ENCODE data around the gene EIF6. TPM values are rescaled to one million over a fixed set of nuclear protein-coding genes. Genes with fewer than 3 reads are reported as not detected.

EIF6 gene
- total RNA-seq, 3 donors from 2014 or later = 105 to 206 (median 182) TPM

DNA sequence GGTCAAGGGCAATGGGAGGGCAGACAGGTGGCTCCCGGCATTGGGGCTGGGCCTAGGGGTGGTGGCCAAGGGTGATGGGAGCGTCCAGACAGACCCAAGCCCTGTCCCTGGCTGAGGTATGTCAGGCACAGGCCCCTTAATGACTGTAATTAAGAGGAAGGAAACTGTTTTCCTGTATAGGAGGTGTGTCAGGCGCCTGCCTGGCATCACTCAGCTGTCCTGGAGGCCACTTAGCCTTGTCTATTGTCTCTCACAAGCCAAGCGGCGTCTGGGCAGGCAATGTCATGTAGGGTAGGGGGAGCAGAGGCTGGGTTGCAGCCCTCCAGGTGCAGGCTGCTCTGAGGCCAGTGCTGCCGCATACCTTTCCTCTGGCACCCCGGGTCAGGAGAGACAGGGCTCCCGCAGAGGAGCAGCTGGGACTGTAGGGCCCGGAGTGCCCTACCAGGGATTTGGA lies 11.6 kb upstream of the EIF6 start:
- no peaks in the 10 kb centered on the region for H3K9me3 ChIP-seq
- H3K4me3 ChIP-seq = no peak overlapping the region
- TF ChIP-seq, protein P1, sequence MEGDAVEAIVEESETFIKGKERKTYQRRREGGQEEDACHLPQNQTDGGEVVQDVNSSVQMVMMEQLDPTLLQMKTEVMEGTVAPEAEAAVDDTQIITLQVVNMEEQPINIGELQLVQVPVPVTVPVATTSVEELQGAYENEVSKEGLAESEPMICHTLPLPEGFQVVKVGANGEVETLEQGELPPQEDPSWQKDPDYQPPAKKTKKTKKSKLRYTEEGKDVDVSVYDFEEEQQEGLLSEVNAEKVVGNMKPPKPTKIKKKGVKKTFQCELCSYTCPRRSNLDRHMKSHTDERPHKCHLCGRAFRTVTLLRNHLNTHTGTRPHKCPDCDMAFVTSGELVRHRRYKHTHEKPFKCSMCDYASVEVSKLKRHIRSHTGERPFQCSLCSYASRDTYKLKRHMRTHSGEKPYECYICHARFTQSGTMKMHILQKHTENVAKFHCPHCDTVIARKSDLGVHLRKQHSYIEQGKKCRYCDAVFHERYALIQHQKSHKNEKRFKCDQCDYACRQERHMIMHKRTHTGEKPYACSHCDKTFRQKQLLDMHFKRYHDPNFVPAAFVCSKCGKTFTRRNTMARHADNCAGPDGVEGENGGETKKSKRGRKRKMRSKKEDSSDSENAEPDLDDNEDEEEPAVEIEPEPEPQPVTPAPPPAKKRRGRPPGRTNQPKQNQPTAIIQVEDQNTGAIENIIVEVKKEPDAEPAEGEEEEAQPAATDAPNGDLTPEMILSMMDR (IDR thresholded peaks at IDR 0.05) = no peak
- H3K36me3 ChIP-seq (ENCODE audit: low read depth) = no peaks in the 10 kb centered on the region
- no peaks in the 10 kb centered on the region for H3K4me1 ChIP-seq (ENCODE audit: low read depth)
- DNase-seq (peak in 1 of 3 donors; percentile 35), ATAC-seq (peak; percentile 15)
- intact Hi-C loops (cut with DNase I, micrococcal nuclease) = no loop called here

DNA sequence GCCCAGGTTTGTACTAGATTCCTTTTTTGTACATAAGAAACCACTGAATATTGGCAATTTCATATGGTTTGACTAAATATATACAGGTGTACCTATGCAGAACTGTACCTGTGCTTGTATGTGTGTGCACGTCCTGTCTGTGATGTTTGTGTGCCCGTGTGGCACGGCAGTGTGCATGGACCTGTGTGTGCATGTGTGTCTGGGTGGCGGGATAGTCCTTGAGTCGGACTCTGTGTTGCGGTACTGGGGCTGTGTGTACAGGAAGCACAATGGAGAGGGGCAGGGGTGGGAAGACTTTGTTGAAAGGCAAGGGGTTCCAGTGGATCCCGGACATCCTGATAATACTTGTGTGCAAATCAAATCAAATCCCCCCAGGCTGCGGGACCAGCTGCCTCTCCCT lies 11.1 kb upstream of the EIF6 start:
- ATAC-seq (no peak), DNase-seq (no peak)
- intact Hi-C loops (cut with DNase I, micrococcal nuclease) = no loop called here
- TF ChIP-seq, protein P1 (IDR thresholded peaks at IDR 0.05) = no peak
- H3K9me3 ChIP-seq = no peaks in the 10 kb centered on the region
- H3K4me3 ChIP-seq = no peak overlapping the region
- no peaks in the 10 kb centered on the region for H3K4me1 ChIP-seq (ENCODE audit: low read depth)
- no peaks in the 10 kb centered on the region for H3K36me3 ChIP-seq (ENCODE audit: low read depth)

GRCh38 chr20:35295058-35295457 lies 10.5 kb upstream of the EIF6 start:
- Histone ChIP-seq H3K9me3 (no peaks in the 10 kb centered on the region), H3K36me3 (ENCODE audit: low read depth) (no peaks in the 10 kb centered on the region), H3K4me1 (ENCODE audit: low read depth) (no peaks in the 10 kb centered on the region), H3K4me3 (no peak overlapping the region)
- TF ChIP-seq, protein P1 (IDR thresholded peaks at IDR 0.05) = no peak
- DNase-seq (no peak), ATAC-seq (no peak)
- intact Hi-C loops (cut with DNase I, micrococcal nuclease) = no loop called here

- intact Hi-C loops (cut with DNase I, micrococcal nuclease) = no loop called here
- H3K4me1 ChIP-seq (ENCODE audit: low read depth) = no peaks in the 10 kb centered on the region
- DNase-seq = no peak
- TF ChIP-seq, protein P1 (IDR thresholded peaks at IDR 0.05) = no peak
- H3K9me3 ChIP-seq = no peaks in the 10 kb centered on the region
- H3K4me3 ChIP-seq = no peak overlapping the region
- no peaks in the 10 kb centered on the region for H3K36me3 ChIP-seq (ENCODE audit: low read depth)
- ATAC-seq = no peak
Observed at GRCh38 chr20:35294293-35294685, 9.7 kb upstream of the EIF6 start.

DNA sequence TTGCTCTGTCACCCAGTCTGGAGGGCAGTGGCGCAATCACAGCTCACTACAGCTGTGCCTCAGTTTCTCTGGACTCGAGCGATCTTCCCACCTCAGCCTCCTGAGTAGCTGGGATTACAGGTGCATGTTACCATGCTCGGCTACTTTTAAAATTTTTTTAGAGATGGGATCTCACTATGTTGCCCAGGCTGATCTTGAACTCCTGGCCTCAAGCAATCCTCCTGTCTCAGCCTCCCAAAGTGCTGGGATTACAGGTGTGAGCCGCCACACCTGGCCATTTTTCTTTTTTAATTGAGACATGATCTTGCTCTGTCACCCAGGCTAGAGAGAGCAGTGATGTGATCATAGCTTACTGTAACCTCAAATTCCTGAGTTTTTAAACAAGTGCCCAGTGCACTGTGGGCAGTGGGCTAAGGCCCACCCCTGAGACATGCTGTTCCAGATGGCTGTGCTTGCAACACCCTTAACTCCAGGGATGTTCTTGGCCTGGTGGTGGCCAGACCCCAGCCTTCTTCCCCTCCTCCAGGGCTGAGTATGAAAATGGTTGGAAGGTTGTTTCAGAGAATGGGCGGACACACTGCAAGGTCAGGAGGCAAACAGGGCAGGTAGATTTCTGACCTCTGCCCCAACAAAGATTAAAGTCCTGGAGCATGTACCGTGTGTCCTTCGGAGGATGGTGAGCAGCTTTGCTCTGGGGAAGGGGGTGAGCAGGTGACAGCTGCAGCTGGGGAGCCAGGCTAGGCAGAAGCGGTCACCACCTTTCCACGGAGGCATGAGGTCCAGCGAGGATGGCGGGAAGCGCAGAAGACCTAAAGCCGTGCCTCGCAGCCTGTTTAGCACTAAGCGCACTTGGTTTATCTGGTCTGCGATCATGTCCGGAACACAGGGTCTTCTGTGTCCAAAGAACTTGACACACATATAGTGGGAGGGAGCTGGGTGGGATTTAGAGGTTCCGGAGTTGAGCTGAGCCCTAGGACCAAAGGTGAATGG lies 9.0 kb upstream of the EIF6 start:
- TF ChIP-seq, protein P1 (IDR thresholded peaks at IDR 0.05) = no peak
- intact Hi-C loops (cut with DNase I, micrococcal nuclease) = no loop called here
- H3K9me3 ChIP-seq = no peaks in the 10 kb centered on the region
- no peak for DNase-seq
- H3K36me3 ChIP-seq (ENCODE audit: low read depth) = no peaks in the 10 kb centered on the region
- no peaks in the 10 kb centered on the region for H3K4me1 ChIP-seq (ENCODE audit: low read depth)
- no peak for ATAC-seq
- no peak overlapping the region for H3K4me3 ChIP-seq

Measured in mucosa of descending colon (tissue), 3 donors.